DMS 273 treated with DMSO at 0.1 percent for 48 hours (cell line): Measurements from ENCODE around the gene LKAAEAR1.

Experiments used
- DNase-seq: peaks from one replicate; lab custom pipeline; 2025; lab: John Stamatoyannopoulos, UW

The LKAAEAR1 gene

GRCh38 chr20:64037199-64037497 lies 47.0 kb downstream of the LKAAEAR1 start:
- DNase-seq: no peak

- DNase-seq: no peak
These were observed 47.6 kb downstream of the LKAAEAR1 start for GRCh38 chr20:64036346-64037198.

- DNase-seq: no peak
These were observed 48.3 kb downstream of the LKAAEAR1 start, which contains the start of gene C20orf204 for GRCh38 chr20:64035933-64036345. TSS of gene C20orf204 (plus strand) at chr20:64036182. CDS start at chr20:64036324, 142 bp downstream.

- DNase-seq: no peak
These were observed 48.9 kb downstream of the LKAAEAR1 start for GRCh38 chr20:64035066-64035932.

- no peak for DNase-seq
These were observed 50.2 kb downstream of the LKAAEAR1 start for GRCh38 chr20:64033981-64034493.
